CD4-positive, alpha-beta T cell treated with Interleukin-10 for 1 hour (primary cell): ENCODE data around the gene GSTA1.
"Not testable (repeated sequence)": the region's sequence is repeated elsewhere in the genome, so short reads cannot be mapped to it uniquely, and the experiment has no call there.

Source experiments
- DNase-seq: peaks from one replicate; pipeline ENCODE4 v3.0.0-alpha.2; 2020

The GSTA1 gene

DNA sequence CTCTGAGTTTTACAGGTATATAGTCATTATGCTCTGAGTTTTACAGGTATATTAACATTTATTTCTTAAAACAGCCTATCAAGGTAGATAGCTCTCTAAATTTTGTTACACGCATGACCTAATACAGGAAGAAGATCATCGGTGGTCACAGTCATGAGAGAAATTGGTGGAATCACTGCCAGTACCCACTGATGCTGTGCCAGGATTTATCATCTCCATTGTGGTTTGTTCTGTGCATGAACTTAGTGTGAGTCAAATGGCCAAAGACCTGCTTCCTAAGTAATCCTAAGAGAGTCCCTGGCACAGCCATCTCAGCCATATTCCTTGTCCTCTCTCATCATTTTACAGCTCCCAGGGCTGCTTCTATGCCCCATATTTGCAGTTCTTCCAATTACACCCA is 50.5 kb downstream of the GSTA1 start:
- DNase-seq, result not testable (repeated sequence)

- no peak for DNase-seq
These were observed 51.3 kb downstream of the GSTA1 start for GRCh38 chr6:52752310-52752709.

DNA sequence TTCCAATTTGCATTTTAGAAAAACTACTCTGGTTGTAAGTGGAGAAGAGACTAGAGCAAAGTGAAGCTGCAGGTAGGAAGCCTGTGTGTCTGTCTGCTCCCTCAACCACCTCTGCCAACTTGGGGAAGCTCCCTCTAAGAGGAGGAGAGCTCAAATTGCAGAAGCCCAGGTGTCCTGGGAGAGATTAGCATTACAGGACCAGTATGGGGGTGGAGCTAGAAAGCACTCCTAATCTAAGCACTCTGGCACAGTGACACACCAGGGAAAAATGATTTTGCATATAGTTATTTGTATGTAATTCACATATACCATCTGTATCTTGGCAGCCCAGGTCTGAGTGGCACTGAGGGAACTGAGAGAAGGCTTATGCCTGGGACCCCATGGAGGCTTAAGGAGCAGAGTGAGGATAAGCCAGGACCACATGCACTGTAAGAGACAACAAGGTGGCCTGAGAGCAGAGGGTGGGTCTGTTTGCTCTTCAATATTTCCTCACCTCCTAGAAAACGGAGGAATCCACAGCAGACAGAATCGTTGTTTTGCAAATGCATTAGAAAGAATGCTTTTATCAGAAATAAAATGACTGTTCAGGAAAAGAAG is 54.0 kb downstream of the GSTA1 start:
- no peak for DNase-seq

DNA sequence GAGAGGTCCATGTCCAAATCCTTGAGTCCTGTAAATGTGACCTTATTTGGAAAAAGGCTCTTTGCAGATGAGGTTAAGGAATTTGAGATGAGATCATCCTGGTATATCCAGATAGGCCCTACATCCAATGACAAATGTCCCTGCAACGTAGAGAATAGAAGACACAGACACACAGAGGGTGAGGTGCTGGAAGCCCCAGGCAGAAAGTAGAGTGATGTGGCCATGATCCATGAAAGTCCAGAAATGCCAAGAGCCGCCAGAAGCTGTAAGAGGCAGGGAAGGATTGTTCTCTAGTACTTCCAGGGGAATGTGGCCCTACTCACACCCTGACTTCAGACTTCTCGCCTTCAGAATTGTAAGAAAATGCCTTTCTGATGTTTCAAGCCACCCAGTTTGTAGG is 56.3 kb downstream of the GSTA1 start:
- DNase-seq, result not testable (repeated sequence)

DNA sequence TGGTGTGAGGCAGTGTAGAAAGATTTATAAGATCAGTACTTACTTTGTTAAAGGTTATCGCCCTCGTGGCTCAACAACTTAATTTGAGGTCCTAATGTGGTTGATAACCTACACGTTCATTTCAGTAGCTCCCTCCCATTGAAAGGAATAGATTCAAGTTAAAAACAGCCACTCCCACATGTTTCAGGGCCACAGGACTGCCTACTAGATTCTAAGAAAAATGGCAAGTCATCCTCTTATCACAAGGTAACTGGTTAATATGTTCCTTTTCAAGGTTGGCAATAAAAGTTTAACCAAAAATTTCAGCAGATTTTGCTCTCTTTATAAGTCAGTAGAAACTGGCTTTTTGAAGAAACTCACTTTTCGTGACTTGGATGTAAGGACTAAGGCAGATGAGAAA is 57.4 kb downstream of the GSTA1 start:
- no peak for DNase-seq

DNA sequence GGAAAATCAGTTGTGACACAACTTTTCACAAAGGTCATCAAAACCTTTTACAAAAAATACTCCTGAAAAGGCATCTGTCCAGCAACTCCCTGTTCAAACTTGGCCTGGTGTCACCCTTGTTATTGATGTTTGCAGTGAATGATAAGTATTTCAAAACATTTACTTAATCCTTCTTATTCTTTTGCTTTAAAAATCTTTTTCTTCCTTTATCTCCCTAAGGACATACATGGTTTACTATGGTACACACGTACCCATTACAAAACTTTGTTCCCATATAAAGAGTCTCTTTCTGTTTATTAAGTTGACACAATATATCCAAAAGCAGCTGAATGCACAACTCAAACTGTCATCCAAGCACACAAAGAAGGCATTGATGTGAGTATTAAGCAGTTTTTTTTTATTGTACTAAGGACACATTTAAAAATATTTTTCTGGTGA is 57.8 kb downstream of the GSTA1 start:
- no peak for DNase-seq

DNA sequence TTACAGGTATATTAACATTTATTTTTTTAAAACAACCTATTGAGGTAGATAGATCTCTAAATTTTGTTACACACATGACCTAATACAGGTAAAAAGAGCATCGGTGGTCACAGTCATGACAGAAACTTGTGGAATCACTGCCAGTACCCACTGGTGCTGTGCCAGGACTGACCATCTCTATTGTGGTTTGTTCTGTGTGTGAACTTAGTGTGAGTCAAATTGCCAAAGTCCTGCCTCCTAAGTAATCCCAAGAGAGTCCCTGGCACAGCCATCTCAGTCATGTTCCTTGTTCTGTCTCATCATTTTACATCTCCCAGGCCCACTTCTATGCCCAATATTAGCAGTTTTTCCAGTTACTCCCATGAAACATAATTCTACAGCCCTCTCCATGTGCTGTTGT is 61.7 kb downstream of the GSTA1 start:
- DNase-seq, result no peak
